CD4-positive, alpha-beta T cell treated with Interleukin-15 for 1 hour (primary cell): Measurements from ENCODE around the gene ARRB1.
"Not testable (repeated sequence)": the region's sequence is repeated elsewhere in the genome, so short reads cannot be mapped to it uniquely, and the experiment has no call there.

Experiments used
- DNase-seq: peaks from one replicate; pipeline ENCODE4 v3.0.0-alpha.2; 2020

Gene ARRB1

DNA sequence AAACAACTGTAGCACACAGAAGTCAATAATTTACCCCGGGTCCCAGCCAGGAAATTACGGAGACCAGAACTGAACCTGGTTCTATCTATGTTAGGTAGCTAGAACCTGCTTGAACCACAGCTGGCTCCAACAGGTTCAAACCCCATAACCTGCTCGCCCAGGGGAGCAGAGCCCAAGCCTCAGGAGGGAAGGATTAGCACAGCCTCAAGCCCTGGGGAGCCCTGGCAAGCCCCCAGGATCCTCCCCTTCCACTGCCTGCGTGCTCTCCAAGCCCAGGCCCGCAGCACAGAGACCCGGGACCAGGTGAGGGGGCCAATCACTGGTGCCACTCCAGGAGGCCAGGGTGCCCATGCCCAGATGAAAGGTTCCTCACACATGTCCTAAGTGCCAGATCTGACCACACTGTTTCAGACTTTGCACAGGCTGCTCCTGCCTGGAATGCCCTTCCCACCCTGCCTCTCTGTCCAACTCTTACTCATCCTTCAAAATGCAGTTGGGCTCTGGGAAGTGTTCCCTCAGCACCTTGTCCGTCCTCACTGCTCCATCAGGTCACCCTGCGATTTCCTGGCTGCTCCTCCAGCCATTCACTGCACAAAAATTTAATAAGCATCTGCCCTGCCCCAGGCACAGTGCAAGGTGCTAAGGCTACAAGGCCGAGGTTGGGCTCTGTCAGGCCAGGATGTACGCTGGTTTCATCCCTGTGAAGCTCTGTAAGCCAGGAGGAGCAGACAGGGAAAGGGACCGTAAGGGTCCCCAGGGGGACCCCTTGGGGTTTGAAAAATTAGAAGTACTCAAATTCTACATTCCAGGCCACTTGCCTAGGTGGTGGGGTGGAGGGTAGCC is 32.2 kb downstream of the ARRB1 start:
- DNase-seq = no peak

- no peak for DNase-seq
Observed at GRCh38 chr11:75317446-75318122, 33.9 kb downstream of the ARRB1 start.

- DNase-seq = no peak
Observed at GRCh38 chr11:75315439-75315805, 36.0 kb downstream of the ARRB1 start.

DNA sequence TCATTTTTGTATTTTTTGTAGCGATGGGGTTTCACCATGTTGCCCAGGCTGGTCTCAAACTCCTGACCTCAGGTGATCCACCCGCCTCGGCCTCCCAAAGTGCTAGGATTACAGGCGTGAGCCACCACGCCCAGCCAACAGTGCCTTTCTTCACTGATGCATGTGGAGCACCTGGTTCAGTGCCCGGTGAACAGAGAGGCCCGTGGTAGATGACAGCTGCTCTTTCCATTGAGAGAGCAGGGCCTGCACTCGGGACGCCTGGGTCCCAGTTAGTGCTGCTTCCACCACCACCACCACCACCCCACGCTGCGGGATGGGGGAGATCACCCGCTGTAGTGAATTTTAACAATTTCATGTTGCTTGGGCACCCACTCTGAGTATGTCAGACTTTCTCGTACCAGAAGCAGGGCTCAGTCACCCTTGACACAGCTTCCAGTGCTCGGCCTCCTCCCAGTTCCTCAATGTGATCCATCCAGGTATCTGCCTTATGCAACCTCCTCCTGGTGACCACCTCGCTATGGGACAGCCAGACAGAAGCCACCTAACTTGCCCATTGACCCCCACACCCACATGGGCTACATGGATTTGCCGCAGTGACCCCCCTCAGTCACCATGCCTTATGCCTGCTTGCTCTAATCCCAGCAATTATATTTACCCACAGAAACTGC is 36.6 kb downstream of the ARRB1 start:
- DNase-seq = no peak

- no peak for DNase-seq
Observed at GRCh38 chr11:75313513-75314272, 37.8 kb downstream of the ARRB1 start.

- no peak for DNase-seq
Observed at GRCh38 chr11:75312346-75312745, 39.1 kb downstream of the ARRB1 start.

DNA sequence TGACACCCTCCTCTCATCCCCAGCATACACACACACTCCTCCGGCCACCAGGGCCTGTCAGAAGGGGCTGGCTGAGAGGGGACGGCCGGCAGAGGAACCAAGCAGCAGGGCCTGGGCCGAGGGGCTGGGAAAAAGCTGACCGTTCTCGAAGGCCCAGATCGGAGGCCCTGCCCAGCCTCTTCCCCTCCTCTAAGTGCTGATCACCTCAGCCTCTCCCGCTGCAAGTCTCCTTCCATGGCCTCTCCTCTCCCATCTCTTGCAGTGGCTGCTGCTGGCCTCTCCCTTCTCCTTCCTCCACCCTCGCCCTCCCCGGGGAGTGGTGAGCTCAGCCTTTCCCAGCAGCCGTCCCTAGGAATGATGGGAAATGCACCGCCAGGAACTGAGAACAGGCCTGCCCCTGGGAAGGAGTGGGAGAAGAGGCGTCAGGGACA is 39.6 kb downstream of the ARRB1 start:
- DNase-seq = no peak

GRCh38 chr11:75308986-75309385 is 42.5 kb downstream of the ARRB1 start:
- no peak for DNase-seq

DNA sequence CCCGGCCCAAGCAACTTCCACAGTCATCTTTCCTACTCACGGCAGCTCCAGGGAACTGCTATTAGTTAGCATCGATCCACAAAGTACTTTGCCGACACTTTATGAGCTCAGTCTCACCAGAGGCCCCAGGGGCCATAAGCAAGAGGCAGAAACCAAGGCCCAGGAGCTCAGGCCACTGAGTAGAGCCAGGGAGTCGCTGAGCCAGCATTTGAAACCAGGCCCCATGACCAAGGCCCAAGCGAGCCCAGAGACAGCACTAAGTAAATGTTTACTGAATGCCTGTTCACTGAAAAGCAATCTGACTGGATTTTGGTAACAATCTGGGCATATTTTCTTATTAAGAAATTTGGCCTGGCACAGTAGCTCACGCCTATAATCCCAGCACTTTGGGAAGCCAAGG is 43.3 kb downstream of the ARRB1 start:
- no peak for DNase-seq

DNA sequence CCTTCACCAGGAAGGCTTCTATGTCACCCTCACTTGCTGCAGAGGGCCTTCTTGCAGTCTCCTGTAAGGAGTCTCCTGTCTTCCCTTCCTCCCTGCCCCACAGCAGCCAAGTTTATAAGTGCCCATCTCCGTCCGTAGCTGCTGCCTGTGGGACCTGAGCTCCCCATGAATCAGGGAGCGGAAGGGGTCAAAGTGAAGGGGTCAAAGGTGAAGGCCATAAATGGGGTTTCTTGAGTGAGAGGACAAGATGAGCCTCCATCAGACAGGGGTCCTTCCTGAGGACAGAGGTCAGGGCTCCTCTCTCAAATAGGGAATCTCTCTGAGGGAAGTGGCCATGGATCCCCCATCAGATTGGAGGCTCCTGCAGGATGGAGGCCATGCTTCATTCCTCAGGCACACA is 44.4 kb downstream of the ARRB1 start:
- DNase-seq = no peak

DNA sequence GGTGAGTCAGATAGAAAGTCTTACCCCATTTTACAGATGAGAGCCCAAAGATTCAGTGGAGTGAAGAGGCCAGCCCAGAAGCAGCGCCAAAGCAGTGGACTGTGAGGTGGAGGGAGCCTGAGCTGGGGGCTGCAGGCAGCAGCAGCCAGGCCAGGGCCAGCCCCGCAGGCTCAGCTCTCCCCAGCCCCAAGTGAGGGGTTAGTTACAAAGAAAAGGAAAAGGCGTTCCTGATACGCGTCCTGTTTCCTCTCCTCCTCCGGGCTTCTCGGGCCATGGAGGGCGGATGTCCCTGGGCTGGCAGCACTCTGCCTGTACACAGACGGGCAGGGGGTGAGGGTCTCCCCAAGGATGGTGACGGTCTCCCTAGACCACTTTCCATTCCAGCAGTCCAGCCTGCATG is 44.9 kb downstream of the ARRB1 start:
- no peak for DNase-seq

GRCh38 chr11:75305993-75306392 is 45.5 kb downstream of the ARRB1 start:
- no peak for DNase-seq

- no peak for DNase-seq
Observed at GRCh38 chr11:75305452-75305851, 46.0 kb downstream of the ARRB1 start.

DNA sequence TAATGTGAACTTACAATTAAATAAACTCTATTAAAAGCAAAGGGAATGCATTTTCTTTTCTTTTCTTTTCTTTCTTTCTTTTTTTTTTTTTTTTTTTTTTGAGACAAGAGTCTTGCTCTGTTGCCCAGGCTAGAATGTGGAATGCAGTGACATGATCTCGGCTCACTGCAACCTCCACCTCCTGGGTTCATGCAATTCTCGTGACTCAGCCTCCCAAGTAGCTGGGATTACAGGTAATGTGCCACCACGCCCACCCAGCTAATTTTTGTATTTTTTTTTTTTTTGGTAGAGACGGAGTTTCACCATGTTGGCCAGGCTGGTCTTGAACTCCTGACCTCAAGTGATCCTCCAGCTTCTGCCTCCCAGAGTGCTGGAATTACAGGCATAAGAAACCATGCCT is 46.5 kb downstream of the ARRB1 start:
- DNase-seq = not testable (repeated sequence)

GRCh38 chr11:75303544-75304224 is 47.8 kb downstream of the ARRB1 start:
- DNase-seq = no peak

DNA sequence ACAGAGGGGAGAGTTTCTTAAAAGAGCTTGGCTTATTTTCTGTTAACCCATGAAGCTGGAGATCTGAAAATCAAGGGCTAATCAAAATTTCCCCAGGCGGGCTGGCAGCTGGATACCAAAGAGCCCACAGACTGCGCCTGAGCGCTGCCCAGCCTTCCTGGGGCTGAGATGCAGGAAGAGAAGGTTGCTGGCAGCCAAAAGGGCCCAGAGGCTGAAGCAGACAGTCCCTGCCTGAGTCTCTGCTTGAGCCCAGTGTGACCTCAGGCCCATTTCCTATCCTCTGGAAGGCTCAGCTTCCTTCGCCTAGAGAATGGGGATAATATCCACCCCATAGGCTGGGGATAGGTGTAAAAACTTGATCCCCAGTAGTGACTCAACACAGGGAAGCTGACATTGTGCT is 49.1 kb downstream of the ARRB1 start:
- no peak for DNase-seq

- DNase-seq = no peak
Observed at GRCh38 chr11:75301601-75302345, 49.7 kb downstream of the ARRB1 start.

DNA sequence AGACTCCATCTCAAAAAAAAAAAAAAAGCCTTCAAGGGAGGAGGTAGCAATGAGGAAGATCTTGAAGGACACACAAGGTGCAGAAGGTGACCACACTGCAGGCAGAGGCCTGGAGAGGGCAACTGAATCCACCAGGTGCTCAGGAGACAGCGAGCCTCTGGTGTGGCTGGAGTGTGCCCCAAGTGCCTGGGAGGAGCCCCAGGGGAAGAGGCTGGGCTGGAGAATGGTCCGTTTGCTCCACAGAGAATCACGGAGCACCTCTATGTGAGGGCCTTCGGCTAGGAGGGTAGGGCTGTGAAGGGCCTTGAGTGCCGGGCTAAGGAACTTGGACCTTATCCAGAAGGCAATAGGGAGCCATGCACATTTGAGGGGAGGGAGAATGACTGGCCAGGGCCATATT is 50.3 kb downstream of the ARRB1 start:
- no peak for DNase-seq

- DNase-seq = no peak
Observed at GRCh38 chr11:75298976-75299260, 52.5 kb downstream of the ARRB1 start.

GRCh38 chr11:75298191-75298975 is 53.1 kb downstream of the ARRB1 start:
- no peak for DNase-seq

DNA sequence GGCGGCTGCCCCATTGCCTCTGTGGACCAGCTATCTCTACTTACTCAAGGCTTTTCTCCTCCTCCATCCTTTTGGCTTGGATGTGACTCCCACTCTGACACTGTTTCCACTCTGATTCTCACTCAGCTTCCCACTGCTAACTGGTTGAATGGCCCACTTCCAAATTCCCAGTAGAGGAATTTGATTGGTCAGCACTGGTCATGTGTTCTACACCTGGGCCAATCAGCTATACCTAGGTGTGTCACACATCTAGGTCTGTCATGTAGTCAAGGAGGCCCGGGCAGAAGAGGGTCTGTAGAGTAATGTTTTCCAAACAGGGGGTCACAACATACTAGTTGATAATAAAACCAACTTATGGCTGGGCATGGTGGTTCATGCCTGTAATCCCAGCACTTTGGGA is 57.6 kb downstream of the ARRB1 start:
- no peak for DNase-seq
